A673 (cell line): ENCODE data around the gene RBM3.

ENCODE experiments used
- CTCF ChIP-seq: fragments of 300-800, 200-600 bp; sonication (generic); conservative IDR thresholded peaks from 2 replicates; pipeline ENCODE4 v1.5.1; 2017; ENCODE audit warnings: low read depth, mild to moderate bottlenecking, antibody characterized with exemption, low read length, moderate library complexity, mixed read lengths
- EZH2 ChIP-seq: fragments of 200-600 bp; sonication (generic); IDR thresholded peaks from 2 replicates; pipeline ENCODE4 v1.6.1; 2017; ENCODE audit warnings: borderline replicate concordance, low read depth, mild to moderate bottlenecking, mixed read lengths, antibody characterized with exemption, low read length; ENCODE audit not compliant: poor library complexity, severe bottlenecking

- TF ChIP-seq CTCF, result no peak
- no peak for TF ChIP-seq EZH2
These were observed 27.6 kb downstream of the RBM3 start for GRCh38 chrX:48601741-48602394.
